HG02884 (cell line): ENCODE measurements around the gene GAB2.

Source experiments
- ATAC-seq: cut with Tn5 transposase; IDR thresholded peaks from one replicate; pipeline ENCODE4 v1.9.1; 2021; ENCODE audit warnings: mild to moderate bottlenecking, moderate library complexity; ENCODE audit not compliant: unreplicated experiment

GAB2 gene

DNA sequence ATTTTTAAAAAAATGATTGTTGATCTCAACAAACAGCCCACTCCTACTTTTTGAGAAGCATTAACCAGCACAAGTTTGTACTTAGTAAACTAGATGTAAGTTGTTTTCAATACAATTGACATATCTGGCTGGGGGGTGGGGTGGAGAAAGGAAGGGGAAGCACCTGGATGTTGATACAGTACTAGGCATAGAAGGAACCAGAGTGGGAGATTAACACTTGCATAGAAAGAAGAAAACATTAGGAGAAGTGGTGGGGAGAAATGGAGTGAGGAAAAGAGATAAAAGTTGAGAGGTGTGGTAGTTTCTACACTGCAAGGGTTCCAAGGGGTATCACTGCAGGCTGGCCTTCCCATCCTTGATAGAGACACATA, 10.6 kb upstream of the GAB2 start:
- no peak for ATAC-seq

DNA sequence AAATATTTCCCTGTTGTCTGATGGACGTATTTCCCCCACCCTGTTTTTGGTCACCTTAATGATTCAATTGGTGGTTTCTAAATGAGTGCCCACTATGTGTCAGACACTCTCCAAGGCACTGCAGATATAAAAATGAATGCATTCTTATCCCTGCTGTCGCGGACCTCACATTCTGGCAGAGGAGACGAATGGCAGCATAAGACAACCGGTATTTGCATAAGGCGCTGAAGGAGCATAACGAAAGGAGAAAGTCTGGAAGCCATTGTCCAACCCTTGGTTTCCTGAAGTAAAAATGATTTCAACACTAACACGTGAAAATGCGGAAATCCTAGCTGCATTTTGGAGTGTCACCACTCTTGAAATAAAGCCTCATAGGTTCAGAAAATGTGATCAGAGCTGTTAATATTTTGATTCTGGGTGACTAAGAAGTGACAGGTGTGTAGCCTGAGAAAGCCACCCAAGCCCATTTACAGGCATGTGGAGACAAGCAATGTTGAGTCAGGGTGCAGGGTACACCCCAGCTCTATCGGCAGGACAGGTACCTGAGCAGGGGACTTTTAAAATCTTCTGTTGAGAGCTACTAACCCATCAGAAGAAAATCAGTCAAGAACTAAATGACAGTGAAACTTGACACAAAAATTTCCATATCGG, 10.1 kb upstream of the GAB2 start:
- ATAC-seq: peak; percentile 50

DNA sequence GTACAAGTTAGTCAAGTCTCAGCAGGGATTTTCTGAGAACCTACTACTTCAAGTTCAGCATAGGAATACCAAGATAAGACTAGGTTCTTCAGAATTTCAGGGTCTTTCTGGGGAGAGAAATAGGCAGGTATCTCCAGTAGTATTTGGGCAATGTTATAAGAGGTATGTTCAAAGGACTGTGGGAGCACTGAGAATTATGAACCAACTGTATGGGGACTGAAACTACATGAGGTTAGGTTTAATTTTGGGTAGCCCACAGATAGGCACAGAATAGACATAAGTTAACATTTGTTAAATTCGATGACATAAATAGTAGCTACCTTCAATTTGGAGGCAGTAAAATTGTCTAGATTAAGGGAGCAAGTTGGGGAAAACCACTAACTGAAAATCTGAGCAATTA, 9.2 kb upstream of the GAB2 start:
- no peak for ATAC-seq

- ATAC-seq: no peak
These were observed 7.9 kb upstream of the GAB2 start for GRCh38 chr11:78425399-78426070.

- ATAC-seq: peak; percentile 29
These were observed 7.0 kb upstream of the GAB2 start for GRCh38 chr11:78424334-78425270.

DNA sequence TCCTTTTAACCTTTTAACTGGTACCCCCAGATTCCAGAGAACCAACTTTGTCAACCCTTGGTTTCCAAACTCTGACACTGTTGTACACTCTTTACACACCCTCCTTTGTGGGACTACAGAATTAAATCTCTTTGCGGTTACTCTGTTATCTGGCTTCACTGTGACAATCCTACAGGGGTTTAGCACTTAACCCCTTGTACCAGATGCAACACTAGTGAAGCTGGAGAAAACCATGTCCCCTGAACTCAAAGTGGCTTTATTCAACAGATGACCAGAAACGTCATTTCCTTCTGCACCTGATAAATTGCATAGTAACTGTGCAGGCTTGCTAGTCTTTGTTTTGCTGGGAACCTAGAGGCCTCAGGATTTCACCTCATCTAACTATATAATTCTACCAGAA, 5.6 kb upstream of the GAB2 start:
- ATAC-seq: no peak

- no peak for ATAC-seq
These were observed 3.2 kb upstream of the GAB2 start for GRCh38 chr11:78420796-78421209.

GRCh38 chr11:78420255-78420764, 2.7 kb upstream of the GAB2 start:
- ATAC-seq: no peak

DNA sequence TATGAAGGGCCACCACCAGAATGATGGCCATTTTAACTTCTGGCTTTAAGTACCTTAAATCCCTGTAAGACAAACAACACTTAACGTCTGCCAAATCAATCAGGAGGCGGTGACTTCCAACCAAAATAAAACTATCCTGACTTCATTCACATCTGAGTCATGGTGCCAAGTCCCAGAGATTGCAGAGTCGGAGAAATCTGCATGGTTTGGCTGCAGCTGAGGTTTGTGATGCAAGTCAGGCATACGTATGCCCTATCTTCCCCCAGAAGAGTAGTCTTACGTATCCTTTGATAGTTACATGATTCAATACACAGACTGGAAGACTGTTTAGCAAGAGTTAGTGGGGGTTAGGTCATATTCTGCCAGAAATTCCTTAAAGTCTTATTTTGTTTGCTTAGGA, 1.7 kb upstream of the GAB2 start:
- no peak for ATAC-seq

- no peak for ATAC-seq
These were observed 1.1 kb upstream of the GAB2 start for GRCh38 chr11:78418584-78419211.

GRCh38 chr11:78417888-78418583, 416 bp upstream of the GAB2 start:
- ATAC-seq: peak; percentile 47

DNA sequence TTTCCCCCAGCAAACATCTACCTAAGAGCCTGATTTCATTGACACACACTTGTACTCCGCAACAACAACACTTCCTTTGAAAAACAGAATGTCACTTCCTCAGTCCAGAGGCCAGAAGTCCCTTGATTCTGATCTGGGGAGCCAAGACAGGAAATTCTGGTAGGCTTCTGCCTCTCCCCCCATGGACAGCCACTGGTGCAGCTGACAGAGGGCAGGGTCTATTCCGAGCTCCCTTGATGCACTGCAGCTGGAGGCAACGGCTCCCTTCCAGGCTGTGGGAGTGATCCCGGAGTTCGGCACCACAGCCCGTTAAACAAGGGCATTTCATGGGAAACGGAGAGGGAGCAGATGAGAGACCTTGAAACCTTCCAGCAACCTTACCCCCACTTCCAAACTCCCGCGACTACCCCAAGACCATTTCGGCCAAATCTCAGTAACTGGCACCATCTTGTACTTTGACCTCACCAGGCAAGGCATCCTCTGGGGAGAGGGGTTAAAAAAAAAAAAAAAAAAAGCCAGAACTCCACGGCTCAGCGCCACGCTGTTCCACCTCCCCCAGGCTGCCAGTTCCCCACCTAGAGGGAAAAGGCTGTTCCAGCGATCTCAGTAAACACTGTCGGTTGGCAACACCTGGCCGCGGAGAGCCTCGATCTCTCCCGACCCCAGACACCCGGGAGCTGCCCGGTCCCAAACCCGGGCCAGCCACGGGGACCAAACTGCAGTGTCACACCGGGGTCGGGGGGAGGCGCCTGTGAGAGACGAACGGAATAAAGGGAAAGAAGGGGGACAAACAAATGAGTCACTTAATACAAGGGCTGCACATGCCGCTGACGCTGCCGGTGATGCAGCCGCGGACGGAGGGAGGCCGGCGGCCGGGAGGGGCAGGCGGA, 1.1 kb downstream of the GAB2 start:
- peak; percentile 41 for ATAC-seq

DNA sequence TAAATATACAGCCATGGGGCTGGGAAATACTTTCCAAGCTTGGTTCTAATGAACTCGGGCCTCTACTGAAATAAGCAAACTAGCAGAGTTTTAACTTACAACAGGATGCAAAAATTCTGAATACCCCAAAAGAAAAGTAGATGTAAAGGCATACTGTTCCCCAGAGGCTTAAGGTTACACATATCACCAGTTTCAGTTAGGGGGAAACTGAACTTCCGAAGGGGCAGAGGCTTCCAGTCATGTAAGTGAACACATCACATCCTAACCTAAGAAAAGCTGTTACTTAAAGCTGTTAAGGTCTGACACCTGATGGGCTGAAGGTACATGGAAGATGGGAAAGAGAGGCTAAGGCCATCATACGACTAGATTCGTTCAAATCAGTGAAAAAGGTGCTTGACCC, 2.3 kb downstream of the GAB2 start:
- no peak for ATAC-seq

DNA sequence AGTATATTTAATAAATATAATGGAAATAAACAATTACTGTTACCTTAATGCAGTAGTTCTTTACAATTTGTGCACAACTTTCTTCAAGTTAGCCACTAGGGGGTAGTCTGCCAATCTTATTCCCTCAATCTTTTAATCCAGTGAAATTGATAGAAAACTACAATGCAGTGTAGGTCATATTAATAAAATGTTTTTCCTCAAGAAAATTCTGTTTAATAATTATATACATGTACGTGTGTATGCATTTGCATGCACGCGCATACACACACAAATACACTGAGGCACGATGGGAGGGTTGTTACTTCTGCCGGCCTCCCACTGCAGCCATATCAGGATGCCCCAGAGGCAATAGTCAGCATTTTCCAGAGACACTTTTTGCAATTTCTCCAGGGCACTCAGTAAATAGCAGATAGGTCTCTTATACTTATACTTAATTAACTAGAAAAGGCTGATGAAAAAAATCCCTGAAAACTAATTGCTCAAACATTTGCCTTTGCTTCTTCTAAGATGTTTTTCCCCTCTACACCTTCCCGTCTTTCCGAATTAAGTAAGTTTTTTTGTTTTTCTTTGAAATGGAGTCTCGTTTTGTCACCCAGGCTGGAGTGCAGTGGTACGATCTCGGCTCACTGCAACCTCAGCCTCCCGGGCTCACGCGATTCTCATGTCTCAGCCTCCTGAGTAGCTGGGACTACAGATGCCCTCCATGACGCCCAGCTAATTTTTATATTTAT, 3.1 kb downstream of the GAB2 start:
- no peak for ATAC-seq

- no peak for ATAC-seq
These were observed 9.0 kb downstream of the GAB2 start for GRCh38 chr11:78408619-78409018.

GRCh38 chr11:78406568-78407196, 10.9 kb downstream of the GAB2 start:
- ATAC-seq: no peak

GRCh38 chr11:78405805-78406204, 11.8 kb downstream of the GAB2 start:
- ATAC-seq: no peak

DNA sequence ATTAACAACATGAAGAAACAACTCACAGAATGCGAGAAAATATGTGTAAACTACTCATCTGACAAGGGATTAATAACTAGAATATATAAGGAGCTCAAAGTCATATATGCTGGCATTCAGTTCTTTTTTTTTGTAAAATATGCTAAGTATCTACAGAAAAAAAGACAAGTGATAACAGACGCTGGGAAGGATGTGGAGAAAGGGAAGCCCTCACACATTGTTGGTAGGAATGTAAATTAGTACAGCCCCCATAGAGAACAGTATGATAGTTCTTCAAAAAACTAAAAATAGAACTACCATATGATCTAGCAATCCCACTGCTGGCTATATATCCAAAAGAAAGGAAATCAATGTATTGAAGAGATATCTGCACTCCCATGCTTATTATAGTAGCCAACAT, 13.8 kb downstream of the GAB2 start:
- no peak for ATAC-seq
